MM.1S (cell line): ENCODE measurements around the gene RASGEF1B.
"Not testable (repeated sequence)": the region's sequence is repeated elsewhere in the genome, so short reads cannot be mapped to it uniquely, and the experiment has no call there.

Experiments used
- DNase-seq: peaks from one replicate; pipeline ENCODE4 v3.0.0-alpha.2; 2015
- H2AFZ ChIP-seq: fragments of 300-600 bp; sonication (generic); 2 replicates; pipeline ENCODE4 v1.6.0; 2016; ENCODE audit warnings: antibody characterized with exemption, low read length
- H3F3A ChIP-seq: fragments of 300-600 bp; sonication (generic); 2 replicates; pipeline ENCODE4 v1.6.1; 2016; ENCODE audit warnings: mild to moderate bottlenecking, antibody characterized with exemption, low read length, moderate library complexity, mixed read lengths; ENCODE audit not compliant: insufficient read depth
- H3K27ac ChIP-seq: fragments of 300-600 bp; sonication (generic); 2 replicates; pipeline ENCODE4 v1.5.1; 2016; ENCODE audit warnings: mild to moderate bottlenecking, low read length
- H3K27me3 ChIP-seq: fragments of 300-600 bp; sonication (generic); replicated peaks from 2 replicates; pipeline ENCODE4 v1.6.0; 2016; ENCODE audit warnings: low read length; ENCODE audit not compliant: insufficient read depth
- H3K36me3 ChIP-seq: fragments of 300-600 bp; sonication (generic); replicated peaks from 2 replicates; pipeline ENCODE4 v1.6.1; 2016; ENCODE audit warnings: mild to moderate bottlenecking, low read length, mixed read lengths; ENCODE audit not compliant: insufficient read depth
- H3K4me1 ChIP-seq: fragments of 300-600 bp; sonication (generic); 2 replicates; pipeline ENCODE4 v1.6.1; 2016; ENCODE audit warnings: low read length, mixed read lengths
- H3K4me2 ChIP-seq: fragments of 300-600 bp; sonication (generic); 2 replicates; pipeline ENCODE4 v1.6.0; 2016; ENCODE audit warnings: low read depth, low read length
- H3K4me3 ChIP-seq: fragments of 300-600 bp; sonication (generic); 2 replicates; pipeline ENCODE4 v1.5.1; 2016; ENCODE audit warnings: low read length, mixed read lengths
- H3K79me2 ChIP-seq: fragments of 300-600 bp; sonication (generic); 2 replicates; pipeline ENCODE4 v1.6.1; 2016; ENCODE audit warnings: mixed run types, low read length, mixed read lengths
- H3K9ac ChIP-seq: fragments of 300-600 bp; sonication (generic); 2 replicates; pipeline ENCODE4 v1.6.1; 2016; ENCODE audit warnings: low read length, mixed read lengths
- H3K9me2 ChIP-seq: fragments of 300-600 bp; sonication (generic); replicated peaks from 2 replicates; pipeline ENCODE4 v1.6.1; 2016; ENCODE audit warnings: mild to moderate bottlenecking, low read length, mixed read lengths; ENCODE audit not compliant: insufficient read depth
- H3K9me3 ChIP-seq: fragments of 300-600 bp; sonication (generic); replicated peaks from 2 replicates; pipeline ENCODE4 v1.6.1; 2016; ENCODE audit warnings: mild to moderate bottlenecking, low read length, mixed read lengths; ENCODE audit not compliant: insufficient read depth
- H4K20me1 ChIP-seq: fragments of 300-600 bp; sonication (generic); 2 replicates; pipeline ENCODE4 v1.6.1; 2016; ENCODE audit warnings: mild to moderate bottlenecking, low read length, moderate library complexity, mixed read lengths; ENCODE audit not compliant: insufficient read depth
- CTCF ChIP-seq: fragments of 300-600 bp; sonication (generic); IDR thresholded peaks from 2 replicates; pipeline ENCODE4 v1.5.1; 2016; ENCODE audit warnings: antibody characterized with exemption, low read length, mixed read lengths
- EZH2 ChIP-seq: fragments of 300-600 bp; sonication (generic); optimal IDR thresholded peaks from 2 replicates; pipeline ENCODE3; 2017; ENCODE audit warnings: low read depth, mild to moderate bottlenecking, antibody characterized with exemption, low read length, mixed read lengths
- EZH2phosphoT487 ChIP-seq: fragments of 300-600 bp; sonication (generic); IDR thresholded peaks from 2 replicates; pipeline ENCODE4 v1.6.1; 2018; ENCODE audit warnings: antibody characterized with exemption, low read length

The RASGEF1B gene

GRCh38 chr4:81409836-81410235 lies 61.9 kb downstream of the RASGEF1B start:
- H3K4me1 ChIP-seq: no peaks in the 10 kb centered on the region
- no peaks in the 10 kb centered on the region for H3K9me3 ChIP-seq
- no peak overlapping the region for H3K27ac ChIP-seq
- no peaks in the 10 kb centered on the region for H3K36me3 ChIP-seq
- no peak for DNase-seq
- no peak overlapping the region for H2AFZ ChIP-seq
- H3K79me2 ChIP-seq: no peaks in the 10 kb centered on the region
- TF ChIP-seq EZH2: no peak
- no peak for TF ChIP-seq CTCF
- H3K4me2 ChIP-seq: no peak overlapping the region
- no peaks in the 10 kb centered on the region for H4K20me1 ChIP-seq
- no peak overlapping the region for H3K9ac ChIP-seq
- H3K9me2 ChIP-seq: no peaks in the 10 kb centered on the region
- H3K4me3 ChIP-seq: no peak overlapping the region
- no peaks in the 10 kb centered on the region for H3K27me3 ChIP-seq
- H3F3A ChIP-seq: no peaks in the 10 kb centered on the region

DNA sequence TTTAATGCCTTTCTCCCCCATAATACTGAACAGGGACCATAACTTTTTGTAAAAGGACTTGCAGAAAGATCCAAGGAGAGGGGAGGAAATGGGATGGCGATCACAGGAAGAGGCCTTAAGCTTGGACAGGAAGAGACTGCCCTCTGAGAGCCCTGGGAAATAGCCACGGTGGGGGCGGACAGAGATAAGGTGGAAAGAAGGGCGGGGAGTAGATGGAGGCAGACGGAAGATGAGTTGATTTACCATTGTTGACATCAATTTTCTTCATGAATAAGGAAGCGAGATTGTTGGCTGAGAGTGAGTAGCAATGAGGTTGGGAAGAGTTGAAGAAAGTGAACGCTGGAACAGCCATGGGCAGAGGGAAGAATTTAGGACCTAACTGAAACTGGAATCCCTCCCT lies 63.4 kb downstream of the RASGEF1B start:
- Histone ChIP-seq H2AFZ (no peak overlapping the region), H3K36me3 (no peaks in the 10 kb centered on the region)
- no peak for TF ChIP-seq CTCF
- TF ChIP-seq EZH2phosphoT487: no peak
- no peak for TF ChIP-seq EZH2

DNA sequence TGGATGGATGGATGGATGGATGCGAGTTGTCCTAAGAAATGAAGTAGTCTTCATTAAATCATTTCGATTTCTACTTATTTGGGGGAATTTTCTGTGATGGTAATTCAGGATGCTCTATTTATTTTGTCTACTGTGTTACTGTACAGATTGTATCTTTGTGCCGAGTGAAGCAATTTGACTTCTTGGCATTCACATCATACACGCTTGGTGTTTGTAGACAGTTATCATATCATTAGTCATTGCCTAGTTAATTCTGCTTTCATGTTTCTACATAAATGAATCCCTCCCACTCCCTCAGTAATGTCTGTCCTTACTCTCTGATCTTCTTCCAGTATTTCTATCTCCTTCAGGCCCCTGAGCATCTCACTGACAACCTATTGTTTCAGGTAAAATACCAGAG lies 64.0 kb downstream of the RASGEF1B start:
- Histone ChIP-seq H3K36me3 (no peaks in the 10 kb centered on the region), H3K79me2 (no peaks in the 10 kb centered on the region), H3K27me3 (no peaks in the 10 kb centered on the region), H4K20me1 (no peaks in the 10 kb centered on the region), H3K4me1 (no peaks in the 10 kb centered on the region), H3K9me3 (no peaks in the 10 kb centered on the region), H3F3A (no peaks in the 10 kb centered on the region), H3K9ac (no peak overlapping the region), H3K9me2 (no peaks in the 10 kb centered on the region), H3K4me3 (no peak overlapping the region), H3K27ac (no peak overlapping the region), H3K4me2 (no peak overlapping the region), H2AFZ (no peak overlapping the region)
- no peak for TF ChIP-seq EZH2
- TF ChIP-seq CTCF: no peak
- no peak for TF ChIP-seq EZH2phosphoT487
- DNase-seq: no peak

More for the DNA sequence above, 63.4 kb downstream of the RASGEF1B start:
- no peaks in the 10 kb centered on the region for H3K79me2 ChIP-seq
- H3K9ac ChIP-seq: no peak overlapping the region
- no peaks in the 10 kb centered on the region for H3F3A ChIP-seq
- H4K20me1 ChIP-seq: no peaks in the 10 kb centered on the region
- DNase-seq: no peak
- H3K9me3 ChIP-seq: no peaks in the 10 kb centered on the region
- no peaks in the 10 kb centered on the region for H3K27me3 ChIP-seq
- H3K4me3 ChIP-seq: no peak overlapping the region
- H3K27ac ChIP-seq: no peak overlapping the region
- H3K4me1 ChIP-seq: no peaks in the 10 kb centered on the region
- H3K9me2 ChIP-seq: no peaks in the 10 kb centered on the region
- H3K4me2 ChIP-seq: no peak overlapping the region

GRCh38 chr4:81406481-81406880 lies 65.2 kb downstream of the RASGEF1B start:
- not testable (repeated sequence) for DNase-seq, H2AFZ ChIP-seq, H3K9ac ChIP-seq, H3K9me3 ChIP-seq, H3F3A ChIP-seq, H3K36me3 ChIP-seq, H3K79me2 ChIP-seq, H3K27me3 ChIP-seq, H3K4me1 ChIP-seq, H3K9me2 ChIP-seq, H3K4me3 ChIP-seq, H3K27ac ChIP-seq, H4K20me1 ChIP-seq
- peak overlapping the region; percentile 49; the same call in 1 of the 2 replicates for H3K4me2 ChIP-seq
